ENCODE measurements around the gene CCNQ.

CCNQ gene

DNA sequence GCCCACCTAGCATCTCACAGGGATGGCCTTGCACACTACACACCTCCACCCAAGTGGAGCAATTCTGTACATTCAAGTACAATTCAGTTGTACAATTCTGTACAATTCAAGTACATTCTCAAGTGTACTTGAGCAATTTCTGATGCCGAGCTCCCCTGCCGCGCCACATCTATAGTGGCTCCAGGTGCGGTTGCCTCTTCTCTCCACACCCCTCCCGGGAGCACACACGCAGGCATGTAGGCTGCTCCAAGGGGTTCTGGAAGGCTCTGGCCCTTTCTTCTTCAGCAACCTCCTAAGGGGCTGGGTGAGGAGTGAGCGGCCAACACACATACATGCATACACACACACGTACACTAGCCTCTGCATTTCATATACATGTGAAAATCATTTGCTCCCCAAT lies 29.2 kb upstream of the CCNQ start:
- ATAC-seq = no peak
- TF ChIP-seq PPARA (CRISPR knock-in tag; IDR thresholded peaks at IDR 0.05; ENCODE audit: borderline replicate concordance) (no peak), ZFP30 (CRISPR knock-in tag; IDR thresholded peaks at IDR 0.05) (no peak), ARNTL (CRISPR knock-in tag; IDR thresholded peaks at IDR 0.05; ENCODE audit: borderline replicate concordance, low read depth) (no peak), GLIS3 (CRISPR knock-in tag; IDR thresholded peaks at IDR 0.05) (no peak), ZNF8 (CRISPR knock-in tag; IDR thresholded peaks at IDR 0.05) (no peak), BACH2 (CRISPR knock-in tag; IDR thresholded peaks at IDR 0.05; ENCODE audit: borderline replicate concordance) (no peak), ZNF70 (CRISPR knock-in tag; IDR thresholded peaks at IDR 0.05) (no peak), OSR1 (CRISPR knock-in tag; IDR thresholded peaks at IDR 0.05) (no peak), SNAI2 (CRISPR knock-in tag; IDR thresholded peaks at IDR 0.05) (no peak)
- TF ChIP-seq, protein P1, sequence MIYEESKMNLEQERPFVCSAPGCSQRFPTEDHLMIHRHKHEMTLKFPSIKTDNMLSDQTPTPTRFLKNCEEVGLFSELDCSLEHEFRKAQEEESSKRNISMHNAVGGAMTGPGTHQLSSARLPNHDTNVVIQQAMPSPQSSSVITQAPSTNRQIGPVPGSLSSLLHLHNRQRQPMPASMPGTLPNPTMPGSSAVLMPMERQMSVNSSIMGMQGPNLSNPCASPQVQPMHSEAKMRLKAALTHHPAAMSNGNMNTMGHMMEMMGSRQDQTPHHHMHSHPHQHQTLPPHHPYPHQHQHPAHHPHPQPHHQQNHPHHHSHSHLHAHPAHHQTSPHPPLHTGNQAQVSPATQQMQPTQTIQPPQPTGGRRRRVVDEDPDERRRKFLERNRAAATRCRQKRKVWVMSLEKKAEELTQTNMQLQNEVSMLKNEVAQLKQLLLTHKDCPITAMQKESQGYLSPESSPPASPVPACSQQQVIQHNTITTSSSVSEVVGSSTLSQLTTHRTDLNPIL (CRISPR knock-in tag; IDR thresholded peaks at IDR 0.05; ENCODE audit: low read depth) = no peak
- TF ChIP-seq, protein P2, sequence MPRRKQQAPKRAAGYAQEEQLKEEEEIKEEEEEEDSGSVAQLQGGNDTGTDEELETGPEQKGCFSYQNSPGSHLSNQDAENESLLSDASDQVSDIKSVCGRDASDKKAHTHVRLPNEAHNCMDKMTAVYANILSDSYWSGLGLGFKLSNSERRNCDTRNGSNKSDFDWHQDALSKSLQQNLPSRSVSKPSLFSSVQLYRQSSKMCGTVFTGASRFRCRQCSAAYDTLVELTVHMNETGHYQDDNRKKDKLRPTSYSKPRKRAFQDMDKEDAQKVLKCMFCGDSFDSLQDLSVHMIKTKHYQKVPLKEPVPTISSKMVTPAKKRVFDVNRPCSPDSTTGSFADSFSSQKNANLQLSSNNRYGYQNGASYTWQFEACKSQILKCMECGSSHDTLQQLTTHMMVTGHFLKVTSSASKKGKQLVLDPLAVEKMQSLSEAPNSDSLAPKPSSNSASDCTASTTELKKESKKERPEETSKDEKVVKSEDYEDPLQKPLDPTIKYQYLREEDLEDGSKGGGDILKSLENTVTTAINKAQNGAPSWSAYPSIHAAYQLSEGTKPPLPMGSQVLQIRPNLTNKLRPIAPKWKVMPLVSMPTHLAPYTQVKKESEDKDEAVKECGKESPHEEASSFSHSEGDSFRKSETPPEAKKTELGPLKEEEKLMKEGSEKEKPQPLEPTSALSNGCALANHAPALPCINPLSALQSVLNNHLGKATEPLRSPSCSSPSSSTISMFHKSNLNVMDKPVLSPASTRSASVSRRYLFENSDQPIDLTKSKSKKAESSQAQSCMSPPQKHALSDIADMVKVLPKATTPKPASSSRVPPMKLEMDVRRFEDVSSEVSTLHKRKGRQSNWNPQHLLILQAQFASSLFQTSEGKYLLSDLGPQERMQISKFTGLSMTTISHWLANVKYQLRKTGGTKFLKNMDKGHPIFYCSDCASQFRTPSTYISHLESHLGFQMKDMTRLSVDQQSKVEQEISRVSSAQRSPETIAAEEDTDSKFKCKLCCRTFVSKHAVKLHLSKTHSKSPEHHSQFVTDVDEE (CRISPR knock-in tag; IDR thresholded peaks at IDR 0.05) = no peak
- TF ChIP-seq, protein P3, sequence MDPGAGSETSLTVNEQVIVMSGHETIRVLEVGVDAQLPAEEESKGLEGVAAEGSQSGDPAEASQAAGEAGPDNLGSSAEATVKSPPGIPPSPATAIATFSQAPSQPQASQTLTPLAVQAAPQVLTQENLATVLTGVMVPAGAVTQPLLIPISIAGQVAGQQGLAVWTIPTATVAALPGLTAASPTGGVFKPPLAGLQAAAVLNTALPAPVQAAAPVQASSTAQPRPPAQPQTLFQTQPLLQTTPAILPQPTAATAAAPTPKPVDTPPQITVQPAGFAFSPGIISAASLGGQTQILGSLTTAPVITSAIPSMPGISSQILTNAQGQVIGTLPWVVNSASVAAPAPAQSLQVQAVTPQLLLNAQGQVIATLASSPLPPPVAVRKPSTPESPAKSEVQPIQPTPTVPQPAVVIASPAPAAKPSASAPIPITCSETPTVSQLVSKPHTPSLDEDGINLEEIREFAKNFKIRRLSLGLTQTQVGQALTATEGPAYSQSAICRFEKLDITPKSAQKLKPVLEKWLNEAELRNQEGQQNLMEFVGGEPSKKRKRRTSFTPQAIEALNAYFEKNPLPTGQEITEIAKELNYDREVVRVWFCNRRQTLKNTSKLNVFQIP (CRISPR knock-in tag; IDR thresholded peaks at IDR 0.05; ENCODE audit: borderline replicate concordance, low read depth) = no peak
- TF ChIP-seq, protein P4, sequence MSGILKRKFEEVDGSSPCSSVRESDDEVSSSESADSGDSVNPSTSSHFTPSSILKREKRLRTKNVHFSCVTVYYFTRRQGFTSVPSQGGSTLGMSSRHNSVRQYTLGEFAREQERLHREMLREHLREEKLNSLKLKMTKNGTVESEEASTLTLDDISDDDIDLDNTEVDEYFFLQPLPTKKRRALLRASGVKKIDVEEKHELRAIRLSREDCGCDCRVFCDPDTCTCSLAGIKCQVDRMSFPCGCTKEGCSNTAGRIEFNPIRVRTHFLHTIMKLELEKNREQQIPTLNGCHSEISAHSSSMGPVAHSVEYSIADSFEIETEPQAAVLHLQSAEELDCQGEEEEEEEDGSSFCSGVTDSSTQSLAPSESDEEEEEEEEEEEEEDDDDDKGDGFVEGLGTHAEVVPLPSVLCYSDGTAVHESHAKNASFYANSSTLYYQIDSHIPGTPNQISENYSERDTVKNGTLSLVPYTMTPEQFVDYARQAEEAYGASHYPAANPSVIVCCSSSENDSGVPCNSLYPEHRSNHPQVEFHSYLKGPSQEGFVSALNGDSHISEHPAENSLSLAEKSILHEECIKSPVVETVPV (CRISPR knock-in tag; IDR thresholded peaks at IDR 0.05) = no peak
- TF ChIP-seq, protein P5, sequence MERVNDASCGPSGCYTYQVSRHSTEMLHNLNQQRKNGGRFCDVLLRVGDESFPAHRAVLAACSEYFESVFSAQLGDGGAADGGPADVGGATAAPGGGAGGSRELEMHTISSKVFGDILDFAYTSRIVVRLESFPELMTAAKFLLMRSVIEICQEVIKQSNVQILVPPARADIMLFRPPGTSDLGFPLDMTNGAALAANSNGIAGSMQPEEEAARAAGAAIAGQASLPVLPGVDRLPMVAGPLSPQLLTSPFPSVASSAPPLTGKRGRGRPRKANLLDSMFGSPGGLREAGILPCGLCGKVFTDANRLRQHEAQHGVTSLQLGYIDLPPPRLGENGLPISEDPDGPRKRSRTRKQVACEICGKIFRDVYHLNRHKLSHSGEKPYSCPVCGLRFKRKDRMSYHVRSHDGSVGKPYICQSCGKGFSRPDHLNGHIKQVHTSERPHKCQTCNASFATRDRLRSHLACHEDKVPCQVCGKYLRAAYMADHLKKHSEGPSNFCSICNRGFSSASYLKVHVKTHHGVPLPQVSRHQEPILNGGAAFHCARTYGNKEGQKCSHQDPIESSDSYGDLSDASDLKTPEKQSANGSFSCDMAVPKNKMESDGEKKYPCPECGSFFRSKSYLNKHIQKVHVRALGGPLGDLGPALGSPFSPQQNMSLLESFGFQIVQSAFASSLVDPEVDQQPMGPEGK (CRISPR knock-in tag; IDR thresholded peaks at IDR 0.05; ENCODE audit: borderline replicate concordance) = no peak

DNA sequence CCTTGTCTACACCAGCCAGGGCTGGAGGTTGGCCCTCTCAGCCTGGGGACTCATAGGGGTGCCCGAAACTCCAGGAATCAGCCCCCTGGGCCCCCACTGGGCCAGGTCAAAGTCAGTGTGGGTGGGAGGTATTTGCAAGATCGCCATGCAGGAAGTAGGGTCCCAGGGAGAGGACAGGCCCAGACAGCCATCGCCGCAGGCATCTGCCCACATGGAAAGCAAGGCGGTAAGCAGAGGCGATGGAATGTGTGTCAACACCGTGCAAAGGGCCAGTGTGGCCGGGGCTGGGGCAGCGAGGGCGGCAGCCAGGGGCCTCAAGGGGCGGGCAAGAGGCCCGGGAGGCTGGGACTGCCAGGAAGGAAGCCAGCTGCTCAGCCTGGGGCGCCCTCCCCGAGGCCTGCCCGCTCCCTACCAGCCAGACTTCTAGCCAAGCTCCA lies 28.8 kb upstream of the CCNQ start:
- TF ChIP-seq TCF4 (CRISPR knock-in tag; IDR thresholded peaks at IDR 0.05; ENCODE audit: borderline replicate concordance) (no peak), RARB (CRISPR knock-in tag; IDR thresholded peaks at IDR 0.05) (no peak), ZNF70 (CRISPR knock-in tag; IDR thresholded peaks at IDR 0.05) (no peak), ARNTL (CRISPR knock-in tag; IDR thresholded peaks at IDR 0.05; ENCODE audit: borderline replicate concordance, low read depth) (no peak), TOX (CRISPR knock-in tag; IDR thresholded peaks at IDR 0.05; ENCODE audit: borderline replicate concordance) (no peak), BACH2 (CRISPR knock-in tag; IDR thresholded peaks at IDR 0.05; ENCODE audit: borderline replicate concordance) (no peak), ISL1 (CRISPR knock-in tag; IDR thresholded peaks at IDR 0.05) (no peak), ZC3H10 (CRISPR knock-in tag; IDR thresholded peaks at IDR 0.05) (no peak), CSDC2 (CRISPR knock-in tag; IDR thresholded peaks at IDR 0.05) (no peak), ESRRG (CRISPR knock-in tag; IDR thresholded peaks at IDR 0.05) (no peak)
- TF ChIP-seq, protein P1 (CRISPR knock-in tag; IDR thresholded peaks at IDR 0.05; ENCODE audit: low read depth) = no peak

More for the DNA sequence above, 28.8 kb upstream of the CCNQ start:
- no peak for ATAC-seq
